Measurements from ENCODE around the gene BPIFB1.

- TF ChIP-seq CTCF (tag by site-specific recombination; IDR thresholded peaks at IDR 0.05) = no peak
- TF ChIP-seq ZNF239 (tag by site-specific recombination; IDR thresholded peaks at IDR 0.05) = no peak
- TF ChIP-seq ZNF174 (tag by site-specific recombination; IDR thresholded peaks at IDR 0.05) = no peak
- no peak for TF ChIP-seq INSM2 (tag by site-specific recombination; IDR thresholded peaks at IDR 0.05)
- TF ChIP-seq ZNF211 (tag by site-specific recombination; IDR thresholded peaks at IDR 0.05; ENCODE audit: low read depth) = no peak
- no peak for TF ChIP-seq ZNF24 (tag by site-specific recombination; IDR thresholded peaks at IDR 0.05)
- TF ChIP-seq ZNF830 (tag by site-specific recombination; IDR thresholded peaks at IDR 0.05; ENCODE audit: low read depth) = no peak
- no peak for TF ChIP-seq ZNF558 (tag by site-specific recombination; IDR thresholded peaks at IDR 0.05)
These were observed 54.1 kb downstream of the BPIFB1 start for GRCh38 chr20:33337119-33337518.
